HK-2 (cell line): ENCODE data around the gene RORC.
"Not testable (repeated sequence)": the region's sequence is repeated elsewhere in the genome, so short reads cannot be mapped to it uniquely, and the experiment has no call there.

Experiments used
- DNase-seq: peaks from one replicate; pipeline ENCODE4 v3.0.0-alpha.2; 2018; ENCODE audit not compliant: unreplicated experiment

Gene RORC

GRCh38 chr1:151774256-151774922 lies 57.2 kb downstream of the RORC start:
- DNase-seq: no peak

- peak; percentile 49 for DNase-seq
These were observed 57.9 kb downstream of the RORC start for GRCh38 chr1:151773702-151774101.

- DNase-seq: not testable (repeated sequence)
These were observed 62.3 kb downstream of the RORC start for GRCh38 chr1:151769270-151769669.

GRCh38 chr1:151768351-151769066 lies 63.1 kb downstream of the RORC start:
- DNase-seq: not testable (repeated sequence)

GRCh38 chr1:151763990-151764389 lies 67.6 kb downstream of the RORC start:
- no peak for DNase-seq

GRCh38 chr1:151762941-151763921 lies 68.4 kb downstream of the RORC start, which contains the start of gene MRPL9:
Gene MRPL9, minus strand, starts transcription at chr1:151763496. Its CDS starts 17 bp downstream, at chr1:151763479.
- DNase-seq: peak; percentile 83

GRCh38 chr1:151760597-151761385 lies 70.8 kb downstream of the RORC start:
- no peak for DNase-seq

GRCh38 chr1:151759241-151759640 lies 72.4 kb downstream of the RORC start:
- no peak for DNase-seq

GRCh38 chr1:151756291-151756690 lies 75.3 kb downstream of the RORC start:
- no peak for DNase-seq
